BLaER1 (cell line): Measurements from ENCODE around the gene NT5DC4.
"Not testable (repeated sequence)": the region's sequence is repeated elsewhere in the genome, so short reads cannot be mapped to it uniquely, and the experiment has no call there.

Experiments used
- H3K27ac ChIP-seq: shearing (Covaris generic); formaldehyde crosslinking; 2 replicates; pipeline ENCODE4 v1.8.1; 2022
- H3K27me3 ChIP-seq: shearing (Covaris generic); formaldehyde crosslinking; 2 replicates; pipeline ENCODE4 v1.8.1; 2022
- H3K36me3 ChIP-seq: shearing (Covaris generic); formaldehyde crosslinking; 2 replicates; pipeline ENCODE4 v1.8.1; 2022
- H3K4me1 ChIP-seq: shearing (Covaris generic); formaldehyde crosslinking; 2 replicates; pipeline ENCODE4 v1.8.1; 2022
- H3K4me2 ChIP-seq: shearing (Covaris generic); formaldehyde crosslinking; 2 replicates; pipeline ENCODE4 v1.8.1; 2022
- H3K4me3 ChIP-seq: shearing (Covaris generic); formaldehyde crosslinking; 2 replicates; pipeline ENCODE4 v1.8.1; 2022
- H3K9ac ChIP-seq: shearing (Covaris generic); formaldehyde crosslinking; 2 replicates; pipeline ENCODE4 v1.8.1; 2022
- H3K9me3 ChIP-seq: shearing (Covaris generic); formaldehyde crosslinking; 2 replicates; pipeline ENCODE4 v1.8.1; 2022
- H4K20me1 ChIP-seq: shearing (Covaris generic); formaldehyde crosslinking; 2 replicates; pipeline ENCODE4 v1.8.1; 2022
- Cebpa-rat ChIP-seq: shearing (Covaris generic); IDR thresholded peaks from 2 replicates; pipeline ENCODE4 v1.8.1; 2022

The NT5DC4 gene

DNA sequence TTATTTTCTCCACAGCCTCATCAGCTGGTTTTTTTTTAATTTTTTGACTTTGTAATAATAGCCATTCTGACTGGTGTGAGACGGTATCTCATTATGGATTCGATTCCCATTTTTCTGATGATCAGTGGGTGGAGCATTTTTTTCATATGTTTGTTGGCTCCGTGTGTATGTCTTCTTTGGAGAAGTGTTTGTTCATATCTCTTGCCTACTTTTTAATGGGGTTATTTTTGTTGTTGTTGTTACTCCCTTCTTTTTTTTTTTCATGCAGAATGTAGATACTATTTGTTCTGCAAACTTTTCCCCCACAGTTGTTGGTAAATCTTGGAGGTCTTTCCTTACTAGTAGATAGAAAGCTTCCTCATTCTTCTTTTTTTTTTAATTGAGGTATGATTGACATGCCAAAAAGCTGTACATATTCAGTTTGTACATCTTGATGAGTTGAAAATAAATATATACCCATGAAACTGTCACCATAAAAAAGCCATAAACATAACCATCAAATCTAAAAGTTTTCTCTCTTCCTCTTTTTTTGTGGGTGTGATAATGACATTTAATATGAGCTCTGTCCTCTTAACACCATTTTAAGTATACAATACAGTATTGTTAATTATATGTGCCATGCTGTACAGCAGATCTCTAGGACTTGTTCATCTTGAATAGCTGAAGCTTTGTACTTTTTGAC is 21.8 kb upstream of the NT5DC4 start:
- no peak overlapping the region for H3K4me3 ChIP-seq
- no peaks in the 10 kb centered on the region for H3K9me3 ChIP-seq
- H3K4me2 ChIP-seq, result no peak overlapping the region
- H3K27ac ChIP-seq, result no peak overlapping the region
- peaks cover 5% of the 10 kb centered on the region; the same call in 1 of the 2 replicates for H3K4me1 ChIP-seq
- no peaks in the 10 kb centered on the region for H4K20me1 ChIP-seq
- H3K36me3 ChIP-seq, result no peaks in the 10 kb centered on the region
- TF ChIP-seq Cebpa-rat, result no peak
- H3K27me3 ChIP-seq, result no peaks in the 10 kb centered on the region
- no peak overlapping the region for H3K9ac ChIP-seq

DNA sequence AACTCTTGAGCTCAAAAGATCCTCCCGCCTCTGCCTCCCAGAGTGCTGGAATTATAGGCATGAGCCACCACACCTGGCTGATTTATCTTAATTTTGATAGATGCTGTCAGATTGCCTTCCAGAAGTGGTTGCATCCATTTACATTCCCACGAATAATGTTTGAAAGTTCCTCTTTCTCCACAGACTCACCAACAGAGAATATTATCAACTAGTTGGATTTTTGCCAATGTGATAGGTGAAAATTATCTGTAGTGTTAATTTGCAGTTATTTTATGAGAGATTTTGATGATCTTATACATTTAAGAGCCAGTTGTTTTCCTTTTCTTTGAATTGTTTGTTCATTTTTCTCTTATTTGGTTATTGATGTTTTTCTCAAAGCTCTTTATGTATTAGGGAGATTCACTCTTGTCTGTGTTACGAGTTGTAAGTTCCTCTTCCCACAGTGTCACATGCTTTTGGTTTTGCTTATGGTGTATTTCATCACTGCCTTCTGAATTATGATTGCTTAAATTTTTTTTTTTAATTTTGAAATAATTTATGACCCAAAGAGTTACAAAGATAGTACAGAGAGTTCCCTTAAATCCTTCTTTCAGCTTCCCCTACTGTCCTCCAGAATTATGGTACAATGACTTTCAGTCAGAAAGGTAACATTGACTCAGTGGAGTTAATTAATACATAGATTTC is 20.7 kb upstream of the NT5DC4 start:
- no peak overlapping the region for H3K9ac ChIP-seq
- H3K27me3 ChIP-seq, result no peaks in the 10 kb centered on the region
- no peaks in the 10 kb centered on the region for H3K36me3 ChIP-seq
- no peak overlapping the region for H3K4me3 ChIP-seq
- no peaks in the 10 kb centered on the region for H3K9me3 ChIP-seq
- no peaks in the 10 kb centered on the region for H4K20me1 ChIP-seq
- H3K27ac ChIP-seq, result no peak overlapping the region
- H3K4me2 ChIP-seq, result no peak overlapping the region
- TF ChIP-seq Cebpa-rat, result no peak
- peaks cover 5% of the 10 kb centered on the region; the same call in 1 of the 2 replicates for H3K4me1 ChIP-seq

DNA sequence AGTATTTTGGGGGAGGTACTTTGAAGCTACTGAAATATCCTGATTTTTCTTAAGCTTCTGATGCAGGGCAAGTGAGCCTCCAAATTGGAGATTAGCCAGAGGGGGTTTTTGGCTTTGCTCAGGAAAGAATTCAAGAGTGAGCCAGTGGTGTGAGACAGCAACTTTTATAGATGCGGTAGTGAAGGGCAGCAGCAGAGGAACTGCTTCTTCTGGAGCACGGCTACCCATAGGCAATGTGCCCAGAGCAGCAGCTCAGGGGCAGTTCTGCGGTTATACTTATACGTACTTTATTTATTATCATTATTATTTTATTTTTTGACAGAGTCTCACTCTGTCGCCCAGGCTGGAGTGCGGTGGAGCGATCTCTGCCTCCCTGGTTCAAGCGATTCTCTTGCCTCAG is 19.8 kb upstream of the NT5DC4 start:
- TF ChIP-seq Cebpa-rat, result no peak
- Histone ChIP-seq H3K4me2 (no peak overlapping the region), H3K9ac (no peak overlapping the region)

DNA sequence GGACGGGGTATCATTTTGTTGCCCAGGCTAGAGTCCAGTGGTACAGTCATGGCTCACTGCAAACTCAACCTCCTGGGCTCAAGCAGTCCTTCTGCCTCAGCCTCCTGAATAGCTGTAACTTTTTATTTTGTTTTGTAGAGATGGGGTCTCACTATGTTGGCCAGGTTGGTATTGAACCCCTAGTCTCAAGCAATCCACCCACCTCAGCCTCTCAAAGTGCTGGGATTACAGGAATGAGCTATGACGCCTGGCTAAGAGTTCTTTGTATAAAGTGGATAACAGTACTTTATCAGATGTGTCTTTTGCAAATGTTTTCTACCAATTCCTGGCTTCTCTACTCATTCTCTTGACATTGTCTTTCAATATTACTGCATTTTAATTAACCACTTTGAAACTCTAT is 17.1 kb upstream of the NT5DC4 start:
- TF ChIP-seq Cebpa-rat, result no peak
- Histone ChIP-seq H3K4me3 (no peak overlapping the region), H3K4me1 (peaks cover 40% of the 10 kb centered on the region), H3K27me3 (no peaks in the 10 kb centered on the region), H4K20me1 (no peaks in the 10 kb centered on the region), H3K9ac (no peak overlapping the region), H3K36me3 (no peaks in the 10 kb centered on the region), H3K9me3 (no peaks in the 10 kb centered on the region), H3K27ac (no peak overlapping the region), H3K4me2 (no peak overlapping the region)

More for the DNA sequence above, 19.8 kb upstream of the NT5DC4 start:
- Histone ChIP-seq H3K27me3 (no peaks in the 10 kb centered on the region), H4K20me1 (no peaks in the 10 kb centered on the region), H3K9me3 (no peaks in the 10 kb centered on the region), H3K4me3 (no peak overlapping the region), H3K36me3 (no peaks in the 10 kb centered on the region), H3K4me1 (peaks cover 13% of the 10 kb centered on the region), H3K27ac (no peak overlapping the region)

DNA sequence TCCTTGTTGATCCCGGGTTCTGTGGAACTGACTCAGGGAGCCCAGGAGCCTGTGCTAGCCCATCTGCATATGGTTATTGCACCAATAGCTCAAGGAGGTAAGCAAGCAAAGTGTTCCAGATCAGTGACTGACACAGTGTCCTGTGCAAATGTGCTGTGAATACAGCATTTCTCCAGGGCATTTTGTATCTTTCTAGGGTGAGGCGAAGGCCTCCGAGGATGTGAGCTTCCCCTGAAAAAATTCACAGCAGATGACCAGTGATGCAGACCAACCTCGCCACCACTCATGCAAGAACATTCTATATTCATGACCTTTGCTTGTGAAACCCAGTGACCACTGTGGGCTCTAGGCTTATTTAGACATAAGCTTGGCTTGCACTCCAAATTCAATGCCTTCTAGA is 15.2 kb upstream of the NT5DC4 start:
- no peaks in the 10 kb centered on the region for H3K9me3 ChIP-seq
- H3K4me1 ChIP-seq, result peaks cover 56% of the 10 kb centered on the region
- no peaks in the 10 kb centered on the region for H3K27me3 ChIP-seq
- H3K36me3 ChIP-seq, result no peaks in the 10 kb centered on the region
- TF ChIP-seq Cebpa-rat, result no peak
- no peak overlapping the region for H3K9ac ChIP-seq
- peak overlapping the region; percentile 68 for H3K4me2 ChIP-seq
- no peak overlapping the region for H3K4me3 ChIP-seq
- H3K27ac ChIP-seq, result no peak overlapping the region
- no peaks in the 10 kb centered on the region for H4K20me1 ChIP-seq

DNA sequence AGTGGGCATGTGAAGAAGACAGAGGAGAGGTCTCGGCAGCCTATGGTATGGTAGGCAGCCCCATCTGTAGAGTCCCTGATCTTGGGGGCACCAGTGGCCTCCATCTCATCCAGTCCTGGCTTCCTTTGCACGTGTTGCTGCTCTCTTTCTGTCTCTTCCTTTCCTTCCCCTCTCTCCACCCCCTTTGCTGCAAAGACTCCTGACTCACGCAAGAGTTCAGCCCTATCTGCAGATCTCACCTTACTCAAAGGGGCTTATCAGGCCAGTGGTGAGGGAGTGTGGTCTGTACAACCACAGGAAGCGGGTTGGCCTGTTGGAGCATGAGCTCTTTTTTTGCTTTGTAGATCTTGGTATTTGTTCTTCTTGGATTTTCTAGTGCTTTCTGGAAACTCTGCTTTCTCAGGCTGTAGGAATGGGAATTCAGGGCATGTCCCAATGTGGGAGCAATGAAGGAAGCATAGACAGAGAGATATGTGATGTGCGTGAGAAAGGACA is 14.6 kb upstream of the NT5DC4 start:
- TF ChIP-seq Cebpa-rat, result no peak
- no peaks in the 10 kb centered on the region for H3K27me3 ChIP-seq
- H3K4me2 ChIP-seq, result peak overlapping the region; percentile 68
- peaks cover 51% of the 10 kb centered on the region for H3K4me1 ChIP-seq
- H3K9ac ChIP-seq, result no peak overlapping the region; the same call in 1 of the 2 replicates
- no peaks in the 10 kb centered on the region for H3K36me3 ChIP-seq
- H3K9me3 ChIP-seq, result no peaks in the 10 kb centered on the region
- no peaks in the 10 kb centered on the region for H4K20me1 ChIP-seq
- H3K27ac ChIP-seq, result peak overlapping the region; percentile 29; the same call in 1 of the 2 replicates
- no peak overlapping the region for H3K4me3 ChIP-seq

DNA sequence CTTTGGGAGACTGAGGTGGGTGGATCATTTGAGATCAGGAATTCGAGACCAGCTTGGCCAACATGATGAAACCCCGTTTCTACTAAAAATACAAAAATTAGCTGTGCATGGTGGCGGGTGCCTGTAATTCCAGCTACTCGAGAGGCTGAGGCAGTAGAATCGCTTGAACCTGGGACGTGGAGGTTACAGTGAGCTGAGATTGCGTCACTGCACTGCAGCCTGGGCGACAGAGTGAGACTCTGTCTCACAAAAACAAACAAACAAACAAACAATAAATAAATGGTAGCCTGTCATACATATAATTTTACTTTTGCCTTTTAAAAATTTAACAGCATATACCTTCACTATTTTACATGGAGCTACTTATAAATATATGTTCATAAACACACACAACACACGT is 13.9 kb upstream of the NT5DC4 start:
- peak overlapping the region; percentile 68 for H3K4me2 ChIP-seq
- not testable (repeated sequence) for H3K9ac ChIP-seq, H3K27ac ChIP-seq, H4K20me1 ChIP-seq, H3K36me3 ChIP-seq, H3K9me3 ChIP-seq, H3K27me3 ChIP-seq, H3K4me3 ChIP-seq
- peaks cover 51% of the 10 kb centered on the region for H3K4me1 ChIP-seq
- peak; percentile 62; the same call in 1 of the 2 replicates for TF ChIP-seq Cebpa-rat

DNA sequence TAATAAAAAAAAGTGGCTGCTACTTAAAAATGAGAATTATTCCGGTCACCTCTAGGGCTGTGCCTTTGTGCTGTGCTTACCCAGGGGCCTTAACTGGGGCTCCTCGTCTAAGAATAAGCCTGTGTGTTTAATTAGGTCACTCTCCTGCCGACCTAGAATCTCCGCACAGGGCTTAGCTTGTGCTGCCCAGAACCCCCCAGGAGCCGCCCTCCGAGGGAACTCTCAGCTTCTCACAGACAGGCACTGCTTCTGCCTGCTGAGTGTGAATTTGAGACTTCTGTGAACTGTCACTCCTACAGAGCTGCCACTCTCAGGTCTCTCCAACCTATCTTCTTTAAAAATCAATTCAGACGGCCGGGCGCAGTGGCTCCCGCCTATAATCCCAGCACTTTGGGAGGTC is 11.9 kb upstream of the NT5DC4 start:
- Histone ChIP-seq H3K27me3 (no peaks in the 10 kb centered on the region), H3K4me3 (no peak overlapping the region), H3K36me3 (no peaks in the 10 kb centered on the region), H3K27ac (peak overlapping the region; percentile 36; the same call in 1 of the 2 replicates), H4K20me1 (no peaks in the 10 kb centered on the region), H3K4me2 (peak overlapping the region; percentile 73), H3K9me3 (no peaks in the 10 kb centered on the region), H3K9ac (peak overlapping the region; percentile 49; the same call in 1 of the 2 replicates), H3K4me1 (peaks cover 70% of the 10 kb centered on the region)
- TF ChIP-seq Cebpa-rat, result no peak

DNA sequence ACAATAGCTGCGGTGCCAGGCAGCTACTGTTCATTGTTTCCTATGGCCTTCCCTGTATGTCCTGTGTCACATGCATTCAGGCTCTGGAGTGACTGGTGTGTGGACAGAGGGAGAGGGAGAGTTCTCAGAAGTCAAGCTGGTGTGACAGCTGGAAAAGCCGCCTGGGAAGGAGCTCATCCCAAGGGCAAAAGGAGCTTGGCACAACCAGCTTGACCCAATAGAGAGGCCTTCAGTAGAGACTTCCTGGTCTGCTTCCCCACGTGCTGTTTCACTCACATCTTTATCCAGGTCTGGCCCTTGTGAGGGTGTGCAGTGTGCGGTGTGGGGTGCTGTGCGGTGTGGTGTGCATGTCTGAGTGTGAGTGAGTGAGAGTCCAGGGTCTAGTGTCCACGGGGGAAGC is 11.1 kb upstream of the NT5DC4 start:
- Histone ChIP-seq H3K27me3 (no peaks in the 10 kb centered on the region), H3K4me3 (no peak overlapping the region), H3K9ac (no peak overlapping the region), H3K27ac (no peak overlapping the region), H3K36me3 (no peaks in the 10 kb centered on the region), H3K4me1 (peaks cover 70% of the 10 kb centered on the region), H3K9me3 (no peaks in the 10 kb centered on the region), H4K20me1 (no peaks in the 10 kb centered on the region), H3K4me2 (peak overlapping the region; percentile 73)
- no peak for TF ChIP-seq Cebpa-rat
